GM19193 (cell line): ENCODE measurements around the gene EFEMP2.

Experiments
- POLR2A ChIP-seq: IDR thresholded peaks from 4 replicates; pipeline ENCODE4 v1.6.1; 2011; ENCODE audit not compliant: insufficient read depth, insufficient read length; ENCODE audit errors: extremely low read depth

Gene EFEMP2

GRCh38 chr11:65872586-65873317 is at the start of gene EFEMP2:
Gene EFEMP2, minus strand, starts transcription at chr11:65872800. Its CDS starts 446 bp downstream, at chr11:65872354.
- TF ChIP-seq POLR2A = no peak

GRCh38 chr11:65921876-65922275 is 49.3 kb upstream of the EFEMP2 start:
- TF ChIP-seq POLR2A = no peak

- TF ChIP-seq POLR2A = no peak
Observed at GRCh38 chr11:65921033-65921555, 48.5 kb upstream of the EFEMP2 start.

GRCh38 chr11:65920372-65920802 is 47.8 kb upstream of the EFEMP2 start:
- TF ChIP-seq POLR2A = no peak

- no peak for TF ChIP-seq POLR2A
Observed at GRCh38 chr11:65919573-65920371, 47.2 kb upstream of the EFEMP2 start.

- peak; percentile 30 for TF ChIP-seq POLR2A
Observed at GRCh38 chr11:65919141-65919572, 46.6 kb upstream of the EFEMP2 start, which contains the start of gene DRAP1. Gene DRAP1, plus strand, starts transcription at chr11:65919426. Its CDS starts 76 bp downstream, at chr11:65919502.

GRCh38 chr11:65918211-65919140 is 45.9 kb upstream of the EFEMP2 start, which contains the start of gene C11orf68:
Gene C11orf68, minus strand, starts transcription at chr11:65919062. Its CDS starts 31 bp downstream, at chr11:65919031.
- TF ChIP-seq POLR2A = peak; percentile 69

GRCh38 chr11:65917434-65918210 is 45.0 kb upstream of the EFEMP2 start:
- TF ChIP-seq POLR2A = no peak

- TF ChIP-seq POLR2A = no peak
Observed at GRCh38 chr11:65917077-65917433, 44.5 kb upstream of the EFEMP2 start.

GRCh38 chr11:65916391-65916790 is 43.8 kb upstream of the EFEMP2 start:
- TF ChIP-seq POLR2A = no peak

GRCh38 chr11:65915821-65916251 is 43.2 kb upstream of the EFEMP2 start:
- TF ChIP-seq POLR2A = peak; percentile 11

GRCh38 chr11:65915101-65915820 is 42.7 kb upstream of the EFEMP2 start:
- TF ChIP-seq POLR2A = peak; percentile 15

GRCh38 chr11:65912845-65913244 is 40.2 kb upstream of the EFEMP2 start:
- TF ChIP-seq POLR2A = no peak
